HS-5 (cell line): ENCODE measurements around the gene OLR1.
"Not testable (repeated sequence)": the region's sequence is repeated elsewhere in the genome, so short reads cannot be mapped to it uniquely, and the experiment has no call there.

Source experiments
- DNase-seq: peaks from one replicate; pipeline ENCODE4 v3.0.0-alpha.2; 2012; ENCODE audit warnings: low read depth

OLR1 gene

DNA sequence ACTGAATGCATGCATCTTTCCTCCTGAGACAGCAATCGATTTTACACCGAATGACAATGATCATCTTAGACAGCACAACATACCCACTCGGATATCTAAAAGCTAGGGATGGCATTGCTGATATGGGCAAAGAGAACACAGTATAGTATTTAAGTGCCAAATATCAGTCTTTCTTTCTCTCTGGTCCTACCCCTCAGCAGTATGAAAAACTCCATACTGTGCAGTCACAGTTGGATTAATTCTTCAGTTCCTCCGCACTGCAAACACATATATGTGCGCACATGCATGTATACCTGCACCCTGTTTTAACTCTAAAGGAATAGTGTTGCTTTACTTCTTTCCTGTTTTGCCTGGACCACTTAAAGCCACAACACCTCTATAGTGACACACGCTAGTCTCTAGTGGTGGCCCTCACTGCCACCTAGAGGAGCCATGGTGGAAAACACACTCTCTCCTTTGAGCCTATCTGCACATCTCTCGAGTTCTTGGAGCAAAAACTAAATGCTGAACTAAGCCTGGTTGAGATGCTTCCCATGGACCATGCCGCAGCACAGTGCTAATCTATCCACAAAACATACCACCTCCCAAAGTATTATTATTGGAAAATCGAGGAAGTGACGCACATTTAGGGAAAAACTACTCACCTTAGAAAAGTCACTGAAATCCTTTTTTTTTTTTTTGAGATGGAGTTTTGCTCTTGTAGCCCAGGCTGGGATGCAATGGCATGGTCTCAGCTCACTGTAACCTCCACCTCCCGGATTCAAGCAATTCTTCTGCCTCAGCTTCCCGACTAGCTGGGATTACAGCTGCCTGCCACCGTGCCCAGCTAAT, 18.8 kb upstream of the OLR1 start:
- no peak for DNase-seq

DNA sequence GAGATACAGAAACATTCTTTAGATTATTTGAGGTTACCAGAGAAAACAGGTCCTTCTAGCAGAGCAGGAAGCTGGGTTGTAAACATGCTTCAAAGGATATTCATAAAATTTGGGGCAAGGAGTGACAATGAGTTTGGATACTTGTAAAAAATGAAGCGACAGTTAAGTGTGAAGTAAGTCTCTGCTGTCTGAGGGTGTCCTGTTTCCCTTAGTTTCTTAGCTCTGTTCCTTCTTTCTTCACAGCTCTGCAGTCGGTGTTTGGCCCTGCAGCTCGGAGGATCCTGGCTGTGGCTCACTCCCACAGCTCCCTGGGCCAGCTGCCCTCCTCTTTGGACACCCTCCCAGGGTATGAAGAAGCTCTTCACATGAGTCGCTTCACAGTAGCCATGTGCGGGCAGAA, 17.7 kb upstream of the OLR1 start:
- DNase-seq = no peak

DNA sequence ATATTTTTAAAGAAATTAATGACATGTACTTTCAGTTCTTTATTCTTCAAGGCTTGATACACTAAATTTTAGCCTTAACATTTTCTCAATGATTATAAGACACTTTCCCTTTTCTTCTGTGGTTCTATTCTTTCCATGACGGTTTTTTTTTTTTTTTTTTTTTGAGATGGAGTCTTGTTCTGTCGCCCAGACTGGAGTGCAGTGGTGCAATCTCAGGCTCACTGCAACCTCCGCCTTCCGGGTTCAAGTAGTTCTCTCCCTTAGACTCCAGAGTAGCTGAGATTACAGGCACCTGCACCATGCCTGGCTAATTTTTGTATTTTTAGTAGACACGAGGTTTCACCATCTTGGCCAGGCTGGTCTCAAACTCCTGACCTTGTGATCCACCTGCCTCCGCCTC, 15.0 kb upstream of the OLR1 start:
- DNase-seq = not testable (repeated sequence)

DNA sequence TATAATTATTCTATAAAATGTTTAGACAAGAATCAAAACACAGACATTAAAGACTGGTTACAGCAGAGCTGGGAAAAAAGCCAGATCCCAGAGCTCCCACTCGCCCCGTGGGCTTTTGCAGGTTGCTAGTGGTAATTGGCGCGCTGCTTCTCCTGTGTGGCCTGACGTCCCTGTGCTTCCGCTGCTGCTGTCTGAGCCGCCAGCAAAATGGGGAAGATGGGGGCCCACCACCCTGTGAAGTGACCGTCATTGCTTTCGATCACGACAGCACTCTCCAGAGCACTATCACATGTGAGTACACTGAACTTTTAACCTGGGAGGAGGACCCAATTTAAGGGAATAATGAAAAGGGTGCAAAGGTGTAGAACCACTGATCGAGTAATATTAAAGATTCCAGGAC, 14.4 kb upstream of the OLR1 start:
- no peak for DNase-seq

DNA sequence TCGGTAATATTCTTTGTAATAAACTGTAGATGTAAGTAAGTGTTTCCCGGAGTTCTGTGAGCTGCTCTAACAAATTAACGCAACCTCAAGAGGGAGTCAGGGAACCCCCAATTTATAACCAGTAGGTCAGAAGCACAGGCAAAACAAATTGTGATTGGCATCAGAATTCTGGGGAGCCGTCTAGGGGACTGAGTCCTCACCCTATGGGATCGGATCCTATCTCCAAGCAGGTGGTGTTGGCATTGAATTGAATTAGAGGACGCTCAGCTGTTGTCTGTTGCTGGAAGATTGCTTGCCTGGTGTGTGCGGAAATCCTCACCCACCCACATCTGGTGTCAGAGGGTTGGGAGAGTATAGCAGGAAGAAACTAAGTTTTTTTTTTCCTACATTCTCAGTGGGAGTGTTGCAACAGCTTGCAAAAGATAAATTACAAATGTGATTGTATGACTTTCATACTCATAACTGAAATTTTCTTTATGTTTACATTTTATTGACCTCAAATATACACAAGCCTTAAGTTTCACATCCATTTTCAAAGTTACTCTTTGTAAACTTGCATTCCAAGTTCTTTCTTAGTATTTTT, 12.4 kb upstream of the OLR1 start:
- peak; percentile 49 for DNase-seq

DNA sequence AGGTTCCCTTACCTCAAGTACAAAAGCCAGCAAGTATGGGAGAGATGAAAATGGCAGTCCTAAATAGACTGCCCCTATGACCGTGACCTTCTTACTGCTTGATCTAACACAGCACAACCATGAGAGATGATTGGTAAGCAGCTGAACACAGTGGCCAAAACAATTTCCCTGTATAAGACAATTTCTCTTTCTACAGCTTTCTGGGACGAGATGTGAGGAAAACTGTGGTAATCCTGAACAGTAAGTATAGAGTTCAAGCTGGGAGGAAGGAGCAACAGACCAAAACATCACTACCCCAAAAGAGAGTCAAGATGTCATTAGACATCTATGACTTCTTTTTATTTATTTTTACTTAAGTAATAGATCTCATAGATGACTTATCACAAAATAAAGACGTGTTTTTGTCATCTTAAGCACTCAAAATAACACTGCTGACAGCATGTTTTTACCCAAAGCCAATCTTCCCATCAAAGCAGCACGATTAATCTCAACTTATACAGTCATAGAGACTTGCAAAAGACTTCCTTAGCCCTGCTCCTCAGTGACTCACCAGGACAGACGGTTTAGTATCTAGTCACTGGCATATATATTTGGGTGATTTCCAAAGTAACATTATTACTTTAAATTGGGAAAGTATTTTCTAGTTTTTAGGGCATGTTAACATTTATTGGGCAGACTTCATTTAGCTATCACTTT, 10.6 kb upstream of the OLR1 start:
- DNase-seq = peak; percentile 72

DNA sequence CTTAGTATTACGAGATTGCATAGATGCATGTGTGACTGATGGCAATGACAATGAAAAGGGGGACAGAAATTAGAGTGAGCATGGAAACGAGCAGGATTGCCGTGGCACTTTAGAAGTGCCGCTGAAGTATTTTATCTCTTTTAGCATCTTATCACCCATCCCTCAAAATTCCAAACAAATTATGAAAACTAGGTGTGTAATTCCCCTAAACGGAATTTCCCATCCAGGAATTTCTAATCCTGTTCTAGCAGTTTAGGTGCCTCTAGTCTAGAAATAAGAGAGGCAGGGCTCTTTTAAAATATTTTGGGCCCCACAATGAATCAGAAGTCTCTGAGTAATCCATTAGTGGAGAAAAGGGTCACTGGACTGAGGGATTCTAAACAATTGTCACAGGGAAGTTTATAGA, 7.8 kb upstream of the OLR1 start:
- DNase-seq = no peak

DNA sequence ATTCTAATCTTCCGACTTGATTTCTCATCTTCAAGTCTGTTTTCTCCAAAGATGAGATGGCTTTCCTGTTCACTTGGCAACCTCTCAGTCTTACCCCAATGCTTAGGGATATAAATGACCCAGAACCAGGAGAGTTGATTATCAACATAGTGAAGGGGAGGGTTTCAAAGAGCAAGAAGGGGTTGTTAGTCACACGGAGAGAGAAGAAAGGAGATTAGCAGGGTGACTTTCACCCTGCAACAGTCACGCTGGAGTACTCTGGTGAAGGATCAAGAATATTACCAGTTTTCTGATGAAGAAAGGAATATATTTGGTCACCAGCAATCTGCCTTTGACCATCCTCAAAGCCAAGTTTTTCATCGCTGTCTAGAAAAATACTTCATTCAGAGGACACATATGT, 6.9 kb upstream of the OLR1 start, which contains the start of gene TMEM52B:
TSS of gene TMEM52B (plus strand) at position 212 of the 400 bp plus-strand sequence. CDS start 543 bp downstream, outside the sequence.
- DNase-seq = no peak

DNA sequence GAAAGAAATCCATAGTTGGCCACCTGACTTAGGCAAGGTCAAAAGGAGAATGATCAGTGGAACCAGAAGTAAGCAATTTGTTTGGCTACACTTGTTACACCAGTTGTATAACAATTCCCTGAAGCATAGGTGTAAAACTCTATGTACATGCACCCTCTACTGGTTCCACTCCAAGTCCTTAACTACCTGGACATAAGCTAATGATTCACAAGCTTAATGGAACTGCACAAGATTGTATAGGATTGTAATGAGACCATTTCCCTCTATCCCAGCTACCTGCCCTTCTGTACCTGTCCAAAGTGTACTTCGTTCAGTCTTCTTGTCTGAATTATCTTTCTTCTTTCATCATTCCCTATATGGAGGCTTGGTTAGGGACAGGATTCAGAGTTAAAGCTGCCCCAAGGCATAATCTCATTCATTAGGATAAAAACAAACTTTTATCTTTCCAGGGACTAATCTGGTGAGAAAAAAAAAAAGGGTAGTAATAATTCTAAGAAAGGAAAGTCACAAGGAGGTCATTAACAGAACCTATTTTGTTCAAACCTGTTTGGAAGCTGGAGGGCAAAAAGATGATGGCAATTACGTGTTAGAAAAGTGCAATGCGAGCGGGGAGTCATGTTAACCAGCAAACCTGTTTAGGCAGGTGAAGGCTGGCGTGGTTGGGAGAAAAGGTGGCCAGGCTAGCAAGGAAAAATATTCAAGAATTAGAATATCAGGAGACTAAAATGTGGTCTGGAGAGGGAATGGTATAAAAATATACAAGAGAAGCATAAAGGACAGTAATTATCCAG, 4.1 kb upstream of the OLR1 start:
- no peak for DNase-seq

DNA sequence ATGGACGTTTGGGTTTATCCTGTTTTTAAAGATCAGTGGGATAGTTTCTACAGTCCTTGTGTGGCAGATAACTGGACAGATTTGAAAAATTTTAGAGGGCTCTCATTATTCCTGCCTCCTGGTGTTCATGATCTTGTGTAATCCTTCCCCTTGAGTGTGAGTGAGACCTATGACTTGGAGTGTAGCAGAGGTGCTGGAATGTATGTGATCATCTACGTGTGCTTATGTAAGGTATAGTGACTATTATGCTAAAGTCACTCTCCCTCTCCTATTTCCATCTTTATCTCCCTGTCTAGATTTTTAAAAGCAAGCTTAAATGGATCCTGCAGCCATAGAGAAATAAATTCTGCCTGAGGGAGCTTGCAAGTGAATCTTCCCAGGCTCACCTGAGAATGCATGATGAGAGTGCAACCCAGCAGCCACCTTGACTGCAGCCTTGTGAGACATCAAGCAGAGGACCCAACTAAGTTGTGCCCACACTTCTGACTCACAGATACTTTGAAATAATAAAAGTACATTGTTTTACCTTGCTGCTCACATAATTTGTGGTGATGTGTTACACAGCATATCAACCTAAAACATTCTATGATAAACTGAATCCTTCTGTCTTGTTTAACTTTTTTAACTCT, 3.2 kb upstream of the OLR1 start:
- DNase-seq = no peak

DNA sequence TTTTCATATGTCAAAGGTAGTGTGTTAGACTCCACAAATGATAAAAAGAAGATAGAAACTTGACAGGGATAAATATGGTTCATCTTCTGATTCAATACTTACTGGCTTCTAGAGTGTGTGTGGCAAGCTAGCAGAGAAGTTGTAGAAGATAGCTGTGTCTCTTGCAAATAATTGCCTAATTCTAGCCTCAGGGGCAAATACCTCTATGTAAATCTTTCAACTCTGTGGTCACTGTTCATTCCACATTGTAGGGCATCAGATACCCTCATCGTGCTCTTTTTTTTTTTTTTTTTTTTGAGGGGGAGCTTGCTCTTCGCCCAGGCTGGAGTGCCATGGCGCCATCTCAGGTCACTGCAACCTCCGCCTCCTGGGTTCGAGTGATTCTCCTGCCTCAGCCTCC, 1.7 kb downstream of the OLR1 start:
- no peak for DNase-seq

DNA sequence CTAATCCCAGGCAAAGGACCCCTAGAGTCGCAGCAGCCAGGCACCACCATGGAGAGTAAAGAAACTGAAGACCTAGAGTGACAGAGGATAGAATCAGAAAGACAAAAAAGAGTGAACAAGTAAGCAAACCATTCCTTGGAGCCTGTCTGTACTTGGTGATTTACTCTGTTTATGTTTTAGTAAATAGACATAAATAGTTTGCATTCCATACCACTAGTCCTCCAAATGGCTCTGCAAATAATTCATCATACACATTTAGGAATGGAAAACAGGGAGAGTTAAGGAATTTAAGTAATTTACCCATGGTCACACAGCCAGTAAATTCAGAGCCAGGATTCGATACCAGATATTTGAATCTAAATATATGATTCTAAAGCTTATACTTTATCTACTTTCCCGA, 2.8 kb downstream of the OLR1 start:
- no peak for DNase-seq

DNA sequence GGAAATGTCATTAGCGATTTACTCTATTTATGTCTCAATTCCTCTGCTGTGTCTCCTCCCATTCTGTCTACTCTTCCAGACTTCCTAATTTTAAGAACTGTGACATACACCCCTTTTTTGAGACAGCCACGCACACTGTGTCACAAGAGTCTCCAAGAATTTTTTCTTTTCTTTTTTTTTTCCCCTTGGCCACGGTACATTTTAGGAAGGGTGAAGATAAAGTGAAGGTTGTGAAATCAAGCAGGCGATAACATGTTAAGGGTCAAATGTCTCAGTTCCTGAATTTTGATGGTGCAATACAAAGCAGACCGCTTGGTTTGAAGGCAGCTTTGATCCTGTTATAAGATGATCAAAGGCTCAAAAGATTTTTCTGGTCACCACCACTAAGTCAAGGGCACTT, 4.3 kb downstream of the OLR1 start:
- DNase-seq = no peak

DNA sequence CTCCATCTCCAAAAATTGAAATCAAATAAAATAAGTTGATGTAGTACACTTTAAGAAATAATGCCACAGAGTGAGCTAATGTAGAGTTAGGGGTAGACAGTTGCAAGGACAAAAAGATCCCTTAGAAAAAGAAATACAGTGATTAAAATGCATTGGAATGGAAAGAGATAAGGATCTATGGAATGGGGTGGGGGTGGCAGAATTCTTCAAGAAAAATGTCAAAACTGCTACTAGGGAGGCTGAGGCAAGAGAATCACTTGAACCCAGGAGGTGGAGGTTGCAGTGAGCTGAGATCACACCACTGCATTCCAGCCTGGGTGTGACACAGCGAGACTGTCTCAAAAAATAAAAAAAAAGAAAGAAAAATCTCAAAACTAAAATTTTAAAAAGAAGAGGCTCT, 6.5 kb downstream of the OLR1 start:
- DNase-seq = no peak

DNA sequence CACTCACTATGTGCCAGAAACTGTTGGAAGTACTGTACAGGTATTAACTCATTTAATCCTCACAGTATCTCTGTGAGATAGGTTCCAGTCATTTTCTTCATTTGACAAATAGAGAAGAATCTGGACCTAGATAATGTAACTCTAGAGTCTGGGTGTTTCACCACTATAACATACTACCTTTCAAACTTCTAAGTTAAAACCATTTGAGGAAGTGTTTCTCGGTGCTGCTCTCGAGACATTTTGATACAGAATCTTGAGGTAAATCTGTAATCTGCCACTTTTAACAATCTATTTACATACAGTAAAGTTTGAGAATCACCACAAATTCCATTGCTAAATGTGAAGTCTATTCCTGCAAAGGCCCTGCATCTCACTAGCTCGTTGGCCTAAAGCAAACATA, 8.8 kb downstream of the OLR1 start:
- no peak for DNase-seq

DNA sequence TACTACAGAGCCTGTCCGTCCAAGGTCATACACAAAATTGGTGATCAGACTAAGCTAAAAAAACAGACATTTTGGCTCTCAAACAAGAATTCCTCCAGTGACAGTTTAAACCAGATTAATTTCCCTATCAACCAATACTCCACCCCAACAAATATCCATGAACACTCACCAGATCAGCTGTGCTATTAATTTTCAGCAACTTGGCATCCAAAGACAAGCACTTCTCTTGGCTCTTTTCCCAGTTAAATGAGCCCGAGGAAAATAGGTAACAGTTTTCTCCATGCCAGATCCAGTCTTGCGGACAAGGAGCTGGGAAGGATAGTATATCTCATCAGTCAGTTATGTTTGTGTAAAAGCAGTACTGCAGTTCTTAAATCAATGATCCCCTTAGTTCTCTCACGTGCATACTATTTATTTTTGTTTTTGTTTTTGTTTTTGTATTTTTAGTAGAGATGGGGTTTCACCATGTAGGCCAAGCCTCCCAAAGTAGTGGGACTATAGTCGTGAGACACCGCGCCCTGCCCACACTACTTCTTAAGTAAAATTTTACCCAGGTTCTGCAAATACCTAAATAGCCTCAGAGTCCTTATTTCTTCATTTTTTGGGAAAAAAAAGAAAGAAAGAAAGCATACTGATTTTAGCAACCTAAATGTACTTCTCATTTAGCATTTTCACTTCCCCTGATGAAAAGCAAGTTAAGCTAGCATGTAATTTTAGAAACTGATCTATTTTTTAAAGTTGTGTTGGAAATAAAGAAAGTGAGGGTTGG, 11.1 kb downstream of the OLR1 start:
- DNase-seq = no peak

DNA sequence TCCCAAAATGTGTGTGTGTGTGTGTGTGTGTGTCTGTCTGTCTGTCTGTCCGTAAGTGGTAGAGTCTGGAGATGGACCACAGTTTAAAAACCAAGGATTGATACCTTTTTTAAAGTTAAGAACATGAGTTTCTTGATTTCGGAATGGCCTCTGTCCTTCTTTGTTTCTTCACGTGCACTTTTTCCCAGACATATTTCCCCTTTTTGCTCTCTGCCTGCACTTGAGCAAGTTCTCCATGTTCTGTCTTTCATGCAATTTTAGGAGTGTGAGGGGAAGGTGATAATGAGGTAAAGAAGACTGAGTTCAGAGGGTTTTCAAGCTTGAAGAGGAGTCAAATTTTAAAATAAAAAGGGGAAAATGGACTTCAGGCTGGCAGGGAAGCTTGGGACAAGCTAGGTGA, 12.7 kb downstream of the OLR1 start:
- DNase-seq = no peak

DNA sequence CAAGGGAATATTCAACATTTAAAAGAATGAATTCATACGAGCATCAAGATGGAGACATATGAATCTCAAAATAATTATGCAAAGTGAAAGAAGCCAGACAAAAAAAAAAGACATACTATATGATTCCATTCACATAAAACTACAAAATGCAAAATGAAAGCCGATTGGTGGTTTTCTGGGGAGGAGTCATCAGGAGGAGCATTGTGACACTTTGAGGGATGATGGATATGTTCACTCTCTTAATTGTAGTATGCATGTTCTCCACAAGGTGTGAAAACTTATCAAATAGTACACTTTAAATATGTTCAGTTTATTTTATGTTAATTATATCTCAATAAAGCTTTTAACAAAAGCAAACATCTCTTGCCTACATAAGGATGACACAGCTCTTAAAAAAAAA, 13.5 kb downstream of the OLR1 start:
- DNase-seq = no peak

DNA sequence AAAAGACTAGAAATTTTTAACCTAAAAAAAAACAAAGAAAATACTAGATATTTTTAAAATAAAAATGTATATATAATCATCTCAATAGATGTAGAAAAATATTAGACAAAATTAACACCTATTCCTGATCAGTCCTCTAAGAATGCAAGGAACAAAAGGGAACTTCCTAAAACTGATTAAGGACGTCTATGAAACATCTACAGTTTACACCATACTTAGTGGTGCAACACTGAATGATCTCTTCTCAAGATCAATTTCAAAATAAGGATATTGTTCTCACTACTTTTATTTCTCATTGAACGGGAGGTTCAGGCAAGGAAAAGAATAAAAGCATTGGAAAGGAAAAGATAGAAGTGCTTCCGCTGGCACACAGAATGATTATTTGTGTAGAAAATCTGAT, 16.0 kb downstream of the OLR1 start:
- no peak for DNase-seq

DNA sequence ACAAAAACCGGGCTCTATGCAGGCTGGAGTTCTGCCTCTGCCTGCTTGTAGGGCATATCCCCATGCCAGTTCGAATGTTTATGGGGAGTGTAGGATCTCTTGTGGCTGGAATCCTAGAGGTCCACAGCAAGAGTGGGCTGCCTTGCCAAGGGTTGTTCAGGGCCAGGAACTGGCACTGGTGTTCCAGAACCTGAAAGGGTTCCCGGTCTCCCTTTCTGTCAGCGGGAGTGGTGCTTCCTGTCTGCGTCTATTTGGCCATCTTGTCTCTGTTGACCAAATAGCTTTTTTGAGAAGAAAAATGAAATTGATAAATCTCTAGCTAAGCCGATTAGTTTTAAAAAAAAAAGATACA, 17.8 kb downstream of the OLR1 start:
- no peak for DNase-seq
